OCI-M2 (cell line): ENCODE data around the gene LHFPL6.

ENCODE experiments used
- DNase-seq: peaks from one replicate; lab custom pipeline; 2025; ENCODE audit not compliant: unreplicated experiment; lab: John Stamatoyannopoulos, UW

The LHFPL6 gene

DNA sequence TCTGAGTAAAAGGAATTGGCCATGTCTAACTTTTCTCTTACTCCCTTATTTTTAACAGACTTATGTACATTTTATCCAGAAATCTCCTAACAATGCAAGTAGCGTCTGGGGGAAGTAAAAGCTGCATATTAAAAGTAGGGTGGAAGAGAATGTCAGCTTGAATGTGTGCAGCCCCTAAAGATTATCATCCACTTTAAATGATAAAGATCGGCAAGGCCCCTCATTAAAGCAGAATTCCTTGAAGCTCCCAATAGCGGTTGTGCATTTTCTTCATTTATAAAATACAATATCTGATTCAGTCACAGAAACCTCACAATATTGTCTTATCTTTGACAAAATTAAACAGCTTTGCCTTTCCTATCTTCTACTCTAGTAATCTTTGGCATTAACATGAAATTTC, 184.6 kb downstream of the LHFPL6 start:
- no peak for DNase-seq

- no peak for DNase-seq
These were observed 185.3 kb downstream of the LHFPL6 start for GRCh38 chr13:39417643-39418042.

GRCh38 chr13:39417131-39417530, 185.9 kb downstream of the LHFPL6 start:
- no peak for DNase-seq

DNA sequence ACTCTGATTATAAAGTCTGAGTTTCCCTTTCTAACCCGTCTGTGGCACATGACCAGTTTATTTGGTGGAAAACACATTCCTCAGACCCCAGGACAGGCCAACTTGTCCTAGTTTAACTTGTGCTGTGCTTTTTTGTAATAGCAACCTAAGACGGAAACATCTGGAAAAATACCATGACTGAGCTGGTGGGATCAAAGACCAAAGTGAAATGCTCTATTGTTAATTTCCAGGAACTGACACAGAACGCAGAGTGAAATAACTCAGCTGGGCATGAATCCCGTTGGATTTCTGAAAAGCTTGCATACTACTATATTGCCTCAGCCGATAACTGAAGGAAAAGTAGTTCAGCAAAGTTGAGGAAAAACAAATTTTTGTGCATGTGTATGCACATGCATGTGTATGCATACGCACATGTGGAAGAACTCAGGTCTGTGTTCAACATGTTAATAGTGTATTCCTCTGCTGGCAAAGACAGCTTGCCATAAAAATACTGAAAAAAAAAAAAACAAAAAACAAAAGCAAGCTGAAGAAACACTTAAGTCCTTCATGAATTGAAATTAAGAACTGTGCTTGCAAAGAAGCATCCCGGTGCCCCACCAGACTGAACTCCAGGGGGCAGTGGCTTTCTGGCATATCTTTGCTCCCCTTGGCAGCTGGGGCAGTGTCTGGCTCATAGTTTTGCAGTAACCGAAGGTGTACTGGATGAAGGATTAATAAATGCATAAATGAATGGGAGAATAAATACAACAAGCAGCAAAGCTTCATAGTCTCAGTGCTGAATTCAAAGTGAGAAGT, 187.8 kb downstream of the LHFPL6 start:
- no peak for DNase-seq

DNA sequence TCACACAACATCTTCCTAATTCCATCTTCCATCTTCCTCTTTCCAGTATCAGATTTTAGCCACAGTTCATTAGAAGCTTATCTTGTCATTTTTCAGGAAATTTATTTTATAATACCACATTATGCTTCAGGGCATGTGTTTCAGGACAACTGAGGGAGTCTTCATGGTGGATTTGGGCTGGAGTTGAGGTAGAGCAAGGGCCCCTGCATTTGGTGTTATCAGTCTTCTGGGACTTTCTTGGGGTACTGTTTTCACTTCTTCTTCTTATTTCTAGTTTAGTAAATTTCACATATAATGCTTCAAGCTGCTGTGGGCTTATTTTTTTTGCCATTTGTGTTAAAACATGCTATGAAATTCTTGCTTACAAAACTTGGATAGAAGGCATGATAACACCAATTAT, 188.7 kb downstream of the LHFPL6 start:
- no peak for DNase-seq

- DNase-seq: no peak
These were observed 191.5 kb downstream of the LHFPL6 start for GRCh38 chr13:39411511-39411910.

DNA sequence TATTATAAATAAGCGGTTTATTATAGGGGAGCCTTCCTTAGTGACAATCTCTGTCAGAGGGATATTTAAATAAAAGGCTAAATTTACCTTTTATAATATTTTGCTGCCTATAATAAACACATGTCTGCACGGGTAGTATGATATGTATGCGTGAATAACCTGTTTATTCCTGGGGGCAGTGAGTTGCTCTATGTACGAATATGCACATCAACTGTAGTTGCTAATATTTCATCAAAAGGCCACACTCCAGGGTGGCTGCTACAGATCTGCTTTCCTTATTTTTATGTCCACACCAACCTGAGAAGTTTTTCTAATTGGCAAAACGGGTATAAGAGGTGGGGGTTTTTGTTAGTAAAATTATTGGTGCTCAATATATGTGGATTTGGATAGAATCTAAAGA, 192.0 kb downstream of the LHFPL6 start:
- no peak for DNase-seq

- no peak for DNase-seq
These were observed 192.7 kb downstream of the LHFPL6 start for GRCh38 chr13:39410096-39410901.

- DNase-seq: no peak
These were observed 194.5 kb downstream of the LHFPL6 start for GRCh38 chr13:39408512-39408911.

GRCh38 chr13:39407786-39408185, 195.2 kb downstream of the LHFPL6 start:
- DNase-seq: no peak

- no peak for DNase-seq
These were observed 195.9 kb downstream of the LHFPL6 start for GRCh38 chr13:39407138-39407537.

- no peak for DNase-seq
These were observed 196.3 kb downstream of the LHFPL6 start for GRCh38 chr13:39406688-39407087.

DNA sequence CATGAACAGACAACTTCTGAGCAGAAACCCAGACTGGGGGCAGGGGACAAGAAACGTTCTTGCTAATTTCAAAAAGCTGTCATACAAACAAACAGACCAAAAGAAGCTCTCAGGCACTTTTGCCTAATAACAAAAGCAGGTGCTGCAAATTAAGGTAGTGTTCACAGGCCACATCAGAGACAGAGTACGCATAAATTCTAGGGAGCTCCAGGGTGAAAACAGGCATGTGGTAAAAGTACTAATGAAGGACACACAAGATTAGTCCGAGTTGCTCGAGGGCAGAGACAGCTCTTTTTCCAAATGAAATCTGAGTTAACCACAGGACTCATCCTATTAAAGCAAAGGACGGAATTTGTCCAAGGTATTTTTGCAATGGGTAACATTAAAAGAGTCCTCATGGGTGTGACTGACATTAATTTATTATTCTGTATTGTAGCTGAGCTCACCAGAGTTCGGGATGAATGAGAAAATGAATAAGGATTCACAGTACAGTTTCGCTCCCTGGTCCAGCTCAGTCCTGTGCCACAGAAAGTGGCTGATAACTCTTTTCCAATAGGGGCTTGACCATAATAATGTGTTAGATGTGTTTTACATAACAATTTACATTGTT, 197.3 kb downstream of the LHFPL6 start:
- DNase-seq: no peak

- DNase-seq: no peak
These were observed 197.9 kb downstream of the LHFPL6 start for GRCh38 chr13:39405107-39405506.

DNA sequence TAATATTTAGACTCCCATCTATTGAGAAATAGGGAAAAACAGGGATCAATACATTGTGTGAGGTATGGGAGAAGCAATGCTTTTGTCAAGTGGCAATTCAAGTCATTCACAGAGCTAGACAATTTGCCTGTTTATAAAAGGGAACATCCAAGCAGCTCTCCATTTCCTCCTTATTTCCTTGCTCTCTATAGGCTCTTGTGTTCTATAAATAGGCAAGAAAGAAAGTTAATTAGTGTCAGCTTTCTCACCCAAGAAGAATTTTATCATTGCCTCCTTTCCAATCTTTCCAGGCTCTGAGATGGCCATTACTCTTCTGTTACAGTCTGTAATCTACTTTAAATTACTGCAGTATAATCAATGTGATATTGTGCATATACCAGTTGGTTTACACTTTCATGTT, 199.9 kb downstream of the LHFPL6 start:
- DNase-seq: no peak

DNA sequence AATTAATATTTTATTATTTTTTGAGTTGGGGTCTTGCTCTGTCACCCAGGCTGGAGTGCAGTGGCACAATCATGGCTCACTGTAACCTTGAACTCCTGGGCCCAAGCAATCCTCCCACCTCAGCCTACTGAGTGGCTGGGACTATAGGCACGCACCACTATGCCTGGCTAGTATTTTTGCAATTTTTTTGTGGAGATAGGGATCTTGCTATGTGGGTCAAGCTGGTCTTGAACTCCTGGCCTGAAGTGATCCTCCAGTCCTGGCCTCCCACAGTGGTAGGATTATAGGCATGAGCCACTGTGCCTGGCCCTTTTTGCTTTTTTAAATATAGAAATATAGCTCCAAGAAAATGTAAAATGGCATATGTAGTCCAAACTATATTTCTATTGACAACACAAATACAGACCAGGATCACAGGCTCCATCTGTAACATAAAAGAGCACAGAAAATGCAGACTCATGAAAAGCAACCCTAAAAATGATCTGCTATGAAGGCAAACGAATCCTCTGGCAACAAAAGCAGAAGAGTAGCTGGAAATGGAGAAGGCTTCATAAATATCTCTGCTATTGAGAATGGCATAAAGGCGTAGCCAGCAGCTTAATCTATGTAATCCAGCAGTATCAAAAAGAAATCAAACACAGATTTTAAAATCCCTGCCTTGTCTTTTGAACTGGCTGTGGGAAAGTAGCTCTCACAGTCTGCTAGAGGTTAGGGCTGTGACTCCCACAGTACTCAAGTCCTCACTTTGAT, 200.6 kb downstream of the LHFPL6 start:
- no peak for DNase-seq

DNA sequence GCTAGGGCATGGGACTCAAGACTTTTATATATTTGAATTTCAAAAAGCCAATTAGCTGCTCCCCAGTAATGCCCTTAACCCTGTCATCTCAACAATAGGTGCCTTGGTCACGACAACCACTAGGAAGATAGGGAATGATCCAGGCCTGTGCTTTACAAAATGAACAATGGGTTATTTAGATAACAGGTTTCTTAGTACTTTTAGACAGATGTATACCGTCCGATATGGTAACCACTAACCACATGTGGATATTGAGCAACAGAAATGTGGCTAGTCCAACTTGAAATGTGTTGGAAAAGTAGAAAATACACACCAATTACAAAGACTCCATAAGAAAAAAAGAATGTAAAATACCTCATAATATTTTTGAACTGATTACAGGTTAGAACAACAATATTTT, 201.2 kb downstream of the LHFPL6 start:
- peak; percentile 6 for DNase-seq

DNA sequence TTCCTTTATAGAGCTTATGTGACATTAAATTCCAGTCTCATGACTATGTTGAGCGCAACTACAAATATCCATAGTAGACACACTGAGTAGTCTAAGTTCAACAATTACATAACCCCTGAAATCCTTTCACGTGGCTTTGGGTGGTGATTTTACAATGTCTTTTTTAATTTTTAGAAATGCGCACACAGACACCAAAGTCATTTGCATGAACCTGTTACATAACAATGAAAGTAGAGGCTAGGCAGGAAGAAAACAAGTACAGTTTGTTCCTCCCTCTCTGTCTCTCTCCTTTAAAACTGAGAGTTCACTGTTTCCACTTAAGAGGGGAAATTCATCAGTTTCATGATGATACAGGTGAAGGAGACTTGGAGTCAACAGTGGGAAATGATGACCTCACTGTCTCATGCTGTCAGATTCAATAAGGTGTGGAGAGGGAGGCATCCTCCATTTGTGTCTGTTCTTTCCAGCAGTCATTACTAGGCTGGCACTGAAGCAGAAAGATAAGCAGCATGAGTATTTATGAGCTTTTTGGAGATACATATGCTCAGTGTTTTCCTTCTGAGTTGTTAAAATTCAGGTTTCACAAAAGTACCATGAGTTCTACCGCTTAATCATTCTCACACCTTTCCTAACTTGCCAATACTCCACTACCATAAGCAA, 201.8 kb downstream of the LHFPL6 start:
- DNase-seq: no peak

DNA sequence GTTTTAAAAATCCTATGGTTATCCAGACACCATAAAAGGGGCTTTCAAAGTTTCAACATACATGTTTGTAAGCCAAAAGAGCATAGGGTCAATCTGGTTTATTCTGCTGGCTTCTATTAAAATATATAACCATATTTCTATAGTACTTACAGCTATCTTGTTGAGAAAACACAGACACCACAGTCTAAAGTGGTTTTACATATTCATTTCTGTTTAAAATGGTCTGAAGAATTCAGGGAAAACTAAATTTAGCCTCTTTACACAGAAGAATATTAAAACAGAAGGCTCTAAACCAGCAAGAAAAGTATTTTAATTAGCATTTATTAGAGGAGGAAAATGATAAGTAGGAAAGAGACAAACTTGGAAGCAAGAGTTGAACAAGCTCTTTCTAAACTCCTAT, 203.9 kb downstream of the LHFPL6 start:
- no peak for DNase-seq

DNA sequence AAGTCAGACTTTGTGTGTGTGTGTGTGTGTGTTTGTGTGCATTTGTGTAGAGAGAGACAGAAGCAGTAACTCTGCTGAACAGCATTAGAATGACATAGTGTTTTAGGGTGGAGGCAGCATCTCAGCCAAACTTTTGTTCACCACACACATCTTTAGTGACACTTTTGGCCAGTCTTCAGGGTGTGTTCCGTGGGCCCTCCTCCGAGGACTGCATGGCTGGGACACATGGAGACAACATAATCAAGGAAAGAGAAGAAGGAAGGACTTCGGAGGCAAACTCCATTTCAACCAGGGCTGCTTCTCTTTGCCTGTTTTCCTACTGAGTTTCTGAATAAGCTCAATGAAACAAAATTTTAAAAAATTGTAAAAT, 205.1 kb downstream of the LHFPL6 start:
- no peak for DNase-seq
